Thoracic aorta (tissue), 2 donors: ENCODE measurements around the gene ACTN2. TPM values are rescaled to one million over a fixed set of nuclear protein-coding genes. Genes with fewer than 3 reads are reported as not detected.
A peak's percentile ranks its signal among the peaks of the same experiment; 100 is the strongest.

Source experiments
- ATAC-seq: fragments of 150-250 bp; one replicate; pipeline ENCODE4 v1.8.0; 2017; ENCODE audit warnings: low read depth; ENCODE audit not compliant: insufficient number of reproducible peaks, low FRiP score
- DNase-seq: peaks from one replicate; pipeline ENCODE4 v3.0.0-alpha.2; 2020; ENCODE audit warnings: low spot score
- H3K27ac ChIP-seq, 2 donors: fragments of 200-600 bp; sonication (generic); 1 replicate in 1 of 2; 2 replicates in 1 of 2; pipeline ENCODE4 v1.5.1; 2016; ENCODE audit warnings: mild to moderate bottlenecking in 2 of 2, moderate library complexity in 2 of 2
- H3K27me3 ChIP-seq: fragments of 200-600 bp; sonication (generic); replicated peaks from 2 replicates; pipeline ENCODE4 v1.6.0; 2016; ENCODE audit warnings: mild to moderate bottlenecking; ENCODE audit not compliant: insufficient read depth
- H3K36me3 ChIP-seq: fragments of 200-600 bp; sonication (generic); one replicate; pipeline ENCODE4 v1.5.1; 2016
- H3K4me1 ChIP-seq, 2 donors: fragments of 200-600 bp; sonication (generic); 1 replicate in 1 of 2; 2 replicates in 1 of 2; pipeline versions ENCODE4 v1.5.1 to v1.6.0; 2016; ENCODE audit warnings: low read depth in 2 of 2, mild to moderate bottlenecking in 1 of 2; ENCODE audit not compliant: control insufficient read depth in 1 of 2
- H3K4me3 ChIP-seq: fragments of 200-600 bp; sonication (generic); 2 replicates; pipeline ENCODE4 v1.5.1; 2016; ENCODE audit warnings: mild to moderate bottlenecking
- H3K9me3 ChIP-seq: fragments of 200-600 bp; sonication (generic); 2 replicates; pipeline ENCODE4 v1.5.1; 2016
- CTCF ChIP-seq: fragments of 200-600 bp; sonication (generic); IDR thresholded peaks from one replicate; pipeline ENCODE4 v1.5.1; 2019; ENCODE audit warnings: antibody characterized with exemption
- total RNA-seq, 2 donors: library from RNA; depleted of rRNA; stranded (reverse); fragments of >200 nt; gene quantifications; one replicate each; pipeline versions ENCODE4 v1.1.0 to v1.2.3, GENCODE V29; 2016

ACTN2 gene
- 10 to 100 TPM; 32.2 to 52.9 TPM for total RNA-seq

DNA sequence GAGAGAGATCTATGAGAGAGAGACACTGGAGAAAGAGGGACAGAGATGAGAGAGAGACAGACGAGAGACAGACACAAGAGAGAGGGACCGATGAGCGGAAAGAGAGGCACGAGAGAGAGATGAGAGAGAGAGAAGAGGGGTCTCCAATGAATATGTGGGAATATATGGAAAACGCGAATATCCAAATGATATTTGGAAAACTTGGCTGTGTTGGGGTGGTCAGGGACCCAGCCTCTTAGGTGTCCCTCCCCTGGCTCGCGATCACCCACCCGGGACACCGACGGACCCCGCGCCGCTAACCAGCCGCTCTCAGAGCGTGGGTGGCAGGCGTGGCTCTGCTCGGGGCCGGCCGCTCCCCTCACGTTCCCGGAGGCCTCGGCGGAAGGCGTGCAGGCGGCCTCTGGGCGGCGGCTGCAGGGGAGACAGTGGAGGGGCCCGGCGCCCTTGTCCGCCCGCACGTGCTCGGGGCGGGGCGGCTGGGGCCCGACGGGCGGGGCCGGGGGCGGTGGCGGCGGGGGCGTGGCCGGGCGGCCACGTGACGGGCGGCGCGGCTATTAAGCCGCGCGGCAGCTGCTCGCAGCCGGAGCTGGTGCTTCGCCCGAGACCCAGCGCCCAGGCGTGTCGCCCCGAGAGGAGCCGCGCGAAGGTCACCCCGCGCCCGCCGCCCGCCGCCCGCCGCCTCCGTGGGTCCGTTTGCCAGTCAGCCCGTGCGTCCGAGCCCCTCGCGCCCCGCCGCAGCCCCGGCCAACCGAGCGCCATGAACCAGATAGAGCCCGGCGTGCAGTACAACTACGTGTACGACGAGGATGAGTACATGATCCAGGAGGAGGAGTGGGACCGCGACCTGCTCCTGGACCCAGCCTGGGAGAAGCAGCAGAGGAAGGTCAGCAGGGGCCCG is at the start of gene ACTN2:
ACTN2 (plus strand) TSS at position 583 of the 898 bp plus-strand sequence; CDS start at position 758, 175 bp downstream.
- peak within 1 kb of the TSS; percentile 86 to 87 for H3K27ac ChIP-seq
- H3K27me3 ChIP-seq = no peaks in the 10 kb centered on the region
- peaks cover 2 to 34% of the 10 kb centered on the region in 2 donors for H3K4me1 ChIP-seq
- H3K36me3 ChIP-seq = no peaks in the 10 kb centered on the region
- no peak for TF ChIP-seq CTCF
- no peak for DNase-seq
- peak within 1 kb of the TSS; percentile 94 for H3K4me3 ChIP-seq
- ATAC-seq = peak; percentile 53
- H3K9me3 ChIP-seq = no peaks in the 10 kb centered on the region

GRCh38 chr1:236638945-236639344 is 47.4 kb upstream of the ACTN2 start:
- Histone ChIP-seq H3K36me3 (no peaks in the 10 kb centered on the region), H3K4me3 (no peak overlapping the region), H3K27ac (no peak overlapping the region), H3K9me3 (no peaks in the 10 kb centered on the region), H3K27me3 (no peaks in the 10 kb centered on the region), H3K4me1 (no peaks in the 10 kb centered on the region)
- DNase-seq (no peak), ATAC-seq (no peak)
- no peak for TF ChIP-seq CTCF

- no peak for ATAC-seq
- Histone ChIP-seq H3K9me3 (no peaks in the 10 kb centered on the region), H3K27me3 (no peaks in the 10 kb centered on the region), H3K27ac (no peak overlapping the region), H3K36me3 (no peaks in the 10 kb centered on the region), H3K4me1 (no peaks in the 10 kb centered on the region), H3K4me3 (no peak overlapping the region)
- DNase-seq = no peak
- TF ChIP-seq CTCF = no peak
Measured at GRCh38 chr1:236639686-236640085, 46.6 kb upstream of the ACTN2 start.

DNA sequence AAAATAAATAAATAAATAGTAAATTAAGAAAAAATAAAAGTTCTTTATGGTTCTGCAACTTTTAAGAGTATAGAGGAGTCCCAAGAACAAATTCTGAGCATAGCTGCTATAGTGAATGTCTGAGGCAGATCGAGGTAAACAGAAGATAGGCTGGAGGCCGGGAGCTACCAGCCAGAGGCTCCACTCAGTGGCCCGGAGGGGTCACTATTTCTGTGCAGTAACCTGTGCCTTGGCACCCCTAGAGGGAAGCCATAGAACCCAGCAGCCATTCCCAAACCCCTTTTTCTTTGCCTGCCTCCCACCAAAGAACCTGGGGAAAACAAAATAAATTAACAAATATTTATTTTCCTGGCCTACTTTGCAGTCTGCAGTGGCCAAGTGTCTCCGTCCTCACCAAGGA is 43.5 kb upstream of the ACTN2 start:
- Histone ChIP-seq H3K27ac (no peak overlapping the region), H3K36me3 (no peaks in the 10 kb centered on the region), H3K4me1 (no peaks in the 10 kb centered on the region), H3K27me3 (no peaks in the 10 kb centered on the region), H3K9me3 (no peaks in the 10 kb centered on the region), H3K4me3 (no peak overlapping the region)
- TF ChIP-seq CTCF = no peak
- no peak for ATAC-seq
- no peak for DNase-seq

- Histone ChIP-seq H3K4me1 (no peaks in the 10 kb centered on the region), H3K4me3 (no peak overlapping the region), H3K9me3 (no peaks in the 10 kb centered on the region), H3K27ac (no peak overlapping the region), H3K27me3 (no peaks in the 10 kb centered on the region), H3K36me3 (no peaks in the 10 kb centered on the region)
- DNase-seq (no peak), ATAC-seq (no peak)
- TF ChIP-seq CTCF = no peak
Measured at GRCh38 chr1:236645016-236645680, 41.2 kb upstream of the ACTN2 start.
